Measurements from ENCODE around the gene ACTR1A.

The ACTR1A gene

GRCh38 chr10:102434394-102435132, 67.9 kb downstream of the ACTR1A start:
- Histone ChIP-seq H3K27ac (replicated peaks) (no peak overlapping the region), H3K27me3 (ENCODE audit: insufficient read depth, poor library complexity, severe bottlenecking) (no peaks in the 10 kb centered on the region), H3K4me3 (replicated peaks; ENCODE audit: insufficient read depth, low read length) (no peak overlapping the region)
- no peak for TF ChIP-seq GABPA (IDR thresholded peaks at IDR 0.05; ENCODE audit: low read depth)
- TF ChIP-seq POLR2AphosphoS5 (IDR thresholded peaks at IDR 0.05; ENCODE audit: low read depth): no peak
- no peak for TF ChIP-seq SPI1 (IDR thresholded peaks at IDR 0.05; ENCODE audit: borderline replicate concordance, low read depth)
- no peak for TF ChIP-seq CTCF (IDR thresholded peaks at IDR 0.05; ENCODE audit: insufficient read depth, low read length)
- TF ChIP-seq REST (IDR thresholded peaks at IDR 0.05; ENCODE audit: insufficient replicate concordance, low read depth): no peak
- DNase-seq (ENCODE audit: low read depth in 1 of 2, low spot score in 1 of 2): peak; percentile 43 to 69

- TF ChIP-seq REST (IDR thresholded peaks at IDR 0.05; ENCODE audit: insufficient replicate concordance, low read depth) (no peak), SPI1 (IDR thresholded peaks at IDR 0.05; ENCODE audit: borderline replicate concordance, low read depth) (peak; percentile 65; the same call in 1 of the 2 replicates), CTCF (IDR thresholded peaks at IDR 0.05; ENCODE audit: insufficient read depth, low read length) (no peak)
- DNase-seq (ENCODE audit: low read depth in 1 of 2, low spot score in 1 of 2): peak; percentile 54 to 82
- H3K4me3 ChIP-seq (replicated peaks; ENCODE audit: insufficient read depth, low read length): no peak overlapping the region
- no peaks in the 10 kb centered on the region for H3K27me3 ChIP-seq (ENCODE audit: insufficient read depth, poor library complexity, severe bottlenecking)
- H3K27ac ChIP-seq (replicated peaks): peak overlapping the region; percentile 7; the same call in 1 of the 2 replicates
These were observed 68.9 kb downstream of the ACTR1A start for GRCh38 chr10:102433619-102434046.

- peak within 1 kb of the TSS; percentile 86 for H3K4me3 ChIP-seq (replicated peaks; ENCODE audit: insufficient read depth, low read length)
- TF ChIP-seq POLR2AphosphoS5 (IDR thresholded peaks at IDR 0.05; ENCODE audit: low read depth) (peak; percentile 84), GABPA (IDR thresholded peaks at IDR 0.05; ENCODE audit: low read depth) (peak; percentile 25; the same call in 1 of the 2 replicates), SPI1 (IDR thresholded peaks at IDR 0.05; ENCODE audit: borderline replicate concordance, low read depth) (peak; percentile 42; the same call in 1 of the 2 replicates), REST (IDR thresholded peaks at IDR 0.05; ENCODE audit: insufficient replicate concordance, low read depth) (peak; percentile 59), CTCF (IDR thresholded peaks at IDR 0.05; ENCODE audit: insufficient read depth, low read length) (no peak)
- no peaks in the 10 kb centered on the region for H3K27me3 ChIP-seq (ENCODE audit: insufficient read depth, poor library complexity, severe bottlenecking)
- H3K27ac ChIP-seq (replicated peaks): peak within 1 kb of the TSS; percentile 86
- DNase-seq (ENCODE audit: low read depth in 1 of 2, low spot score in 1 of 2): peak; percentile 94 to 98
These were observed 70.2 kb downstream of the ACTR1A start, which contains the start of gene CUEDC2 for GRCh38 chr10:102432162-102432950. CUEDC2 (minus strand) TSS chr10:102432574; CDS start chr10:102425188, 7,386 bp downstream.
